Stimulated activated CD4-positive, alpha-beta T cell treated with anti-CD3 and anti-CD28 coated beads, Interleukin-4, amount 100 ng/mL, for 4 hours (primary cell): ENCODE measurements around the gene KAT5.
"Not testable (repeated sequence)": the region's sequence is repeated elsewhere in the genome, so short reads cannot be mapped to it uniquely, and the experiment has no call there.

Experiments
- DNase-seq, 2 experiments: peaks; one replicate each; pipeline ENCODE4 v3.0.0-alpha.2; 2020

The KAT5 gene

GRCh38 chr11:65711785-65712632 lies at the start of gene KAT5:
Gene KAT5, plus strand, starts transcription at chr11:65712252. Its CDS starts 16 bp downstream, at chr11:65712268.
- DNase-seq = peak; percentile 95 to 97

- peak; percentile 88 for DNase-seq
These were observed 49.0 kb upstream of the KAT5 start, which contains the start of gene RELA for GRCh38 chr11:65662799-65663638. Gene RELA, minus strand, starts transcription at chr11:65662916. Its CDS starts 84 bp downstream, at chr11:65662832.

- DNase-seq = peak; percentile 52 to 53
These were observed 48.3 kb upstream of the KAT5 start for GRCh38 chr11:65663639-65664200.

GRCh38 chr11:65672180-65672860 lies 39.7 kb upstream of the KAT5 start:
- DNase-seq = no peak

GRCh38 chr11:65672982-65673381 lies 39.1 kb upstream of the KAT5 start:
- DNase-seq = no peak

GRCh38 chr11:65680192-65680743 lies 31.8 kb upstream of the KAT5 start:
- no peak for DNase-seq

GRCh38 chr11:65683480-65683879 lies 28.6 kb upstream of the KAT5 start:
- not testable (repeated sequence) for DNase-seq

- no peak for DNase-seq
These were observed 26.1 kb upstream of the KAT5 start for GRCh38 chr11:65685981-65686380.

GRCh38 chr11:65691847-65692246 lies 20.2 kb upstream of the KAT5 start:
- DNase-seq = not testable (repeated sequence)

- no peak for DNase-seq
These were observed 19.7 kb upstream of the KAT5 start for GRCh38 chr11:65692367-65692766.

- DNase-seq = no peak
These were observed 16.4 kb upstream of the KAT5 start for GRCh38 chr11:65695459-65696241.

GRCh38 chr11:65696802-65697552 lies 15.1 kb upstream of the KAT5 start:
- DNase-seq = no peak

GRCh38 chr11:65698205-65698604 lies 13.8 kb upstream of the KAT5 start:
- DNase-seq = no peak

GRCh38 chr11:65699306-65699705 lies 12.7 kb upstream of the KAT5 start:
- DNase-seq = no peak

- no peak for DNase-seq
These were observed 11.7 kb upstream of the KAT5 start for GRCh38 chr11:65700399-65700798.

- no peak for DNase-seq
These were observed 10.4 kb upstream of the KAT5 start for GRCh38 chr11:65701686-65702085.

- DNase-seq = no peak
These were observed 8.2 kb upstream of the KAT5 start for GRCh38 chr11:65703846-65704245.

- DNase-seq = peak; percentile 66 to 73
These were observed 5.7 kb upstream of the KAT5 start for GRCh38 chr11:65706303-65706763.

GRCh38 chr11:65707002-65707401 lies 5.0 kb upstream of the KAT5 start:
- not testable (repeated sequence) for DNase-seq

GRCh38 chr11:65708451-65708850 lies 3.6 kb upstream of the KAT5 start:
- DNase-seq = no peak

GRCh38 chr11:65709661-65710060 lies 2.4 kb upstream of the KAT5 start:
- no peak for DNase-seq
